ENCODE data around the gene HSPA4.
A peak's percentile ranks its signal among the peaks of the same experiment; 100 is the strongest.
"Not testable (repeated sequence)": the region's sequence is repeated elsewhere in the genome, so short reads cannot be mapped to it uniquely, and the experiment has no call there.

Gene HSPA4

DNA sequence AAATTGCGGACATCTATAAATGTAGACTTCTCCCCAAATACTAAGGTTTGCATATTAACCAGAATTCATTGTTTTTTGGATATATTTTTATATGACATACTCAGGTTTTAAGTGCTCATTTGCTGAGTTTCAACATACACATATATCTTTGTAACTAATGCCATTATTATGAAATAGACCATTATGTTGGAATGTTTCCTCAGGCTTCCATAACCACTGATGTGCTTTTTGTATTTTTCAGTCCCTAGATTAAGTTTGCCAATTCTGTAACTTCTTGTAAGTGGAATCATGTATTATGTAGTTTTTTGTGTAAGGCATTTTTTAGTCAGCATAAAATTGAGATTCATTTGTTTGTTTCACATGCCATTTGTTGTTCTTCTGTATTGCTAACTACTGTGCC, 32.1 kb downstream of the HSPA4 start:
- no peak for DNase-seq
- in situ Hi-C loops (cut with MboI; ENCODE audit: low pct_unique_long_range_greater_than_20kb, low sequenced_read_pairs): no loop called here

GRCh38 chr5:133085171-133085570, 33.4 kb downstream of the HSPA4 start:
- in situ Hi-C loops (cut with MboI; ENCODE audit: low pct_unique_long_range_greater_than_20kb, low sequenced_read_pairs); DNase-seq: not testable (repeated sequence)

GRCh38 chr5:133086366-133086875, 34.6 kb downstream of the HSPA4 start:
- in situ Hi-C loops (cut with MboI; ENCODE audit: low pct_unique_long_range_greater_than_20kb, low sequenced_read_pairs): no loop called here

DNA sequence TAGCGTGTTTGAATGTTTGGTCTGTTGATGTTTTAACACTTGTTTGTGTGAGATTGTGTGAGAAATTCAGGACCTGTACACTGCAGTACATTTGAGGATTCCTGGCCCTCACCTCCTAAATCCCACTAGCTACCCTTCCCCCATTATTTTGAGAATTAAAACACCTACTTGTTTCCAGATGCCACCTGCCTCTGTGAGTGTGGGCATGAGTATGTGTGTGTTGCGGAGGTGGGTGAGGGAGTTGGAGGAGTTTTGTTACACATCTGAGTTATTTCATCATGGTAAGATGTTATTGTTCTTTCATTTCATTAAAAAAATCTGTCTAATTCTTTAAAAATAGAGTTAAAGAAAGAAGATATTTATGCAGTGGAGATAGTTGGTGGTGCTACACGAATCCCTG, 36.3 kb downstream of the HSPA4 start:
- in situ Hi-C loops (cut with MboI; ENCODE audit: low pct_unique_long_range_greater_than_20kb, low sequenced_read_pairs): no loop called here
- no peak for DNase-seq

More at GRCh38 chr5:133086366-133086875, 34.6 kb downstream of the HSPA4 start:
- no peak for DNase-seq

GRCh38 chr5:133091034-133091433, 39.2 kb downstream of the HSPA4 start:
- DNase-seq: no peak
- in situ Hi-C loops (cut with MboI; ENCODE audit: low pct_unique_long_range_greater_than_20kb, low sequenced_read_pairs): no loop called here

- no peak for DNase-seq
- in situ Hi-C loops (cut with MboI; ENCODE audit: low pct_unique_long_range_greater_than_20kb, low sequenced_read_pairs): loop anchor here (25.0 kb wide), 1 partner anchor 181 kb away; no protein-coding TSS in a partner anchor
Measured at GRCh38 chr5:133106343-133106742, 54.5 kb downstream of the HSPA4 start.

DNA sequence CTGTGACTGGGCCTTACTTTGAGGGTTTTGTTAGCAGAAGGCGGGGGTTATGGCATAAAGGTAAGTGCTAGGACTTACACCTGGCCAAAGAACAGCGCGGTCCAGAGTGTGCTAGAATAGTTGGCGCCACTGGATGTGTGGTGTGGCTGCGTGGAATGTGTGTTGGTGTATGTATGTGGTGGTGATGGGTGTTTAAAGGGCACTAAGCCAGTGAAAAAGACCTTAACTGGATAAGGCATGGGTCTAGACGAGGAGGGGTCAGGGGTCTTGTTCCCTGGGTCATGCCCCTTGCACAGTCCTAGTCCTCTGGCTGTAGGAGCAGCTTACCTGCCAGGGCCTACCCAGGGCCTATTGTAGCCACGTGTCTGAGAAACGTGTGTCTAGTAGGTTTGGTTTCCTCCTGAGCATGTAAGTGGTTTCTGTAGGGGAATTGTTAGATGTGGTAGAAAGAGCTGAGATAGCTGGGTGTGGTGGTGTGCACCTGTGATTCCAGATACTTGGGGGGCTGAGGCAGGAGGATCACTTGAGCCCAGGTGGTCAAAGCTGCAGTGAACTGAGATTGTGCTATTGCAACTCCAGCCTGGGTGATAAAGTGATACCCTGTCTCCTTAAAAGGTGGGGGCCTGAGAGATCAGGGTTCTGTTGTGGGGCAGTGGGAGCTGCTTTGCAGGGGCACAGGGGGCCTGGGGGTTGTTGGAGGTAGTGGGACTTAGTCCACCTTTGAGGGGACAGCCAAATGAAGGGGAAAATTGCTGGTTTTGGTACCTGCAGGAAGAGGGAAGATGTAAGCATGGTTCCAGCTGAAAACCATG, 55.2 kb downstream of the HSPA4 start:
- DNase-seq: no peak
- in situ Hi-C loops (cut with MboI; ENCODE audit: low pct_unique_long_range_greater_than_20kb, low sequenced_read_pairs): loop anchor here (25.0 kb wide), 1 partner anchor 180 kb away; no protein-coding TSS in a partner anchor

DNA sequence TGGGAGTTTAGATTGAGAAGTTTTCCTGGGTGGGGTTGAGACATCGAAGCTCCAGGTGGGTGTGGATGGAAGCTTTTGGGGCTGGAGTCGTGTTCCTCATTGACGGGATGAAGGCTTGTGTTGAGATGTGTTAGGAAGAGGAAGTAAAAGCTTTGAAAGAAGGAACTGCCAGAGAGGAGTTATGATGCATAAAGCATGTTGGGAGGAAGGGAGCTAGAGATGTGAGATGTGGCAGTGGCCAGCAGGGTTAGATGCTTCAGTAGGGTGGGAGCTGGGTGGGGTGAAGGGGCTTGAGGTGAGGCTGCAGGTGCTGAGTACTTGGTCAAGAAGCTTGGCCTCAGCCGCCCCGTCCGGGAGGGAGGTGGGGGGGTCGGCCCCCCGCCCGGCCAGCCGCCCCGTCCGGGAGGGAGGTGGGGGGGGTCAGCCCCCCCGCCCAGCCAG, 56.7 kb downstream of the HSPA4 start:
- peak; percentile 74 for DNase-seq

GRCh38 chr5:133109655-133110483, 58.1 kb downstream of the HSPA4 start:
- in situ Hi-C loops (cut with MboI; ENCODE audit: low pct_unique_long_range_greater_than_20kb, low sequenced_read_pairs): loop anchor here (25.0 kb wide), 1 partner anchor 177 kb away; no protein-coding TSS in a partner anchor
- DNase-seq: no peak

More for the DNA sequence above, 56.7 kb downstream of the HSPA4 start:
- in situ Hi-C loops (cut with MboI; ENCODE audit: low pct_unique_long_range_greater_than_20kb, low sequenced_read_pairs): loop anchor here (25.0 kb wide), 1 partner anchor 179 kb away; no protein-coding TSS in a partner anchor

DNA sequence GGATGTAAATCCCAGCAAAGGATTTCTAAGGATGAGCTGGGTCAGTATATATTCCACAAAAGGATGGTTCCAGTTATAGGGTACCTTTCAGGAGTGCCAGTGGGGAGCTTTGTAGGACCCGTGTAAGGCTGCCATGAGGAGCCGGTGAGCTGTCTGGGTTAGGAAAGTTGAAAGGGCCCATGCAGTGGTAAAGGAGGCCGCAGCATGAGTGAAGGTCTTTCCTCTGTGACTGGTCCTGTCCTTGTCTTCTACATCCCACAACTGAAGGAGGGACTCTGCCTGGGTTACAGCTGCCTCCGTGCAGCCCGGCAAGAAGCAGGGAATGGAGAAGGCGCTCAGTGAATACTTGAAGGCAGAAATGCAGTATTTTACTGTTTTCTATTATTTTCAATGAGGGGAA, 58.9 kb downstream of the HSPA4 start:
- in situ Hi-C loops (cut with MboI; ENCODE audit: low pct_unique_long_range_greater_than_20kb, low sequenced_read_pairs): loop anchor here (25.0 kb wide), 1 partner anchor 177 kb away; no protein-coding TSS in a partner anchor
- no peak for DNase-seq

DNA sequence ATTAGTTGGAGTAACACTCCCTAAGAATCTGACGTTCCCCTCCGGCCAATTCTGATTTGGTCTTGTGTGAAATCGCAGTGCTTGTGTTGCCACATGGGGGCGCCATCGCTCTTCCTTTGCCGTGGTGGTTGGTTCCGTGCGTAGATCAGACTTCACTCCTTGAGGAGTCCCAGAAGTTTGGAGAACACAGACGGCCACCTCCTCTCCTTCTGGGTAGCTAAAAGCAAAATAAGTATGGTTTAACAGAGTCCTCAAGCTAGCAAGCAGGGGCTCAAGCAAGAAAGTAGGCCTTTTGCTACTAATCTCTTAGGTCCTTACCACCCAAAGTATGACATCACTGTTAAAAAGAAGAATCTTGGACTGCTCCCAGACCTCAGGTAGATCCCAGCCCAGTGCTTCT, 59.5 kb downstream of the HSPA4 start:
- in situ Hi-C loops (cut with MboI; ENCODE audit: low pct_unique_long_range_greater_than_20kb, low sequenced_read_pairs): loop anchor here (25.0 kb wide), 1 partner anchor 176 kb away; no protein-coding TSS in a partner anchor
- peak; percentile 77 for DNase-seq

- in situ Hi-C loops (cut with MboI; ENCODE audit: low pct_unique_long_range_greater_than_20kb, low sequenced_read_pairs): loop anchor here (25.0 kb wide), 1 partner anchor 175 kb away; no protein-coding TSS in a partner anchor
- DNase-seq: no peak
Measured at GRCh38 chr5:133112026-133112660, 60.3 kb downstream of the HSPA4 start.

GRCh38 chr5:133113331-133114061, 61.7 kb downstream of the HSPA4 start:
- in situ Hi-C loops (cut with MboI; ENCODE audit: low pct_unique_long_range_greater_than_20kb, low sequenced_read_pairs): loop anchor here (25.0 kb wide), 1 partner anchor 174 kb away; no protein-coding TSS in a partner anchor
- no peak for DNase-seq

- DNase-seq: no peak
- in situ Hi-C loops (cut with MboI; ENCODE audit: low pct_unique_long_range_greater_than_20kb, low sequenced_read_pairs): loop anchor here (25.0 kb wide), 1 partner anchor 173 kb away; no protein-coding TSS in a partner anchor
Measured at GRCh38 chr5:133114166-133114932, 62.5 kb downstream of the HSPA4 start.

DNA sequence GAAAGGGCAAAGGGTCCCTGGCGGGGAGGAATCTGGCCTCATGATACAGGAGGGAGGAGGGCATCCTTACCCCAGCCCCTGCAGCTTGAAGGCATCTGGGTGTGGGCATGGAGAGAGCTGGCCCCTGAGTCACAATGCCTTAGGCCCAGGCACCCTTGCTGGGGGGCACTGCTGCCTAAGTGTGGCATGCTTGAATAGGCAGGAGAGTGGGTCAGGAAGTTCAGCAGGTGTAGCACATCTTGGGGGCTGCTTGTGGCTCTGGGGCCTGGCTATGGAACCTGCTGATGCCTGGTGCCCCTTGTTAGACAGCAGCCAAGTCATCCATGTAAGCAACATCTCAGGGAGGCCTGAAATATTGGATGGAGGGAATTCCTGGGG, 63.1 kb downstream of the HSPA4 start:
- no peak for DNase-seq
- in situ Hi-C loops (cut with MboI; ENCODE audit: low pct_unique_long_range_greater_than_20kb, low sequenced_read_pairs): loop anchor here (25.0 kb wide), 1 partner anchor 172 kb away; no protein-coding TSS in a partner anchor

DNA sequence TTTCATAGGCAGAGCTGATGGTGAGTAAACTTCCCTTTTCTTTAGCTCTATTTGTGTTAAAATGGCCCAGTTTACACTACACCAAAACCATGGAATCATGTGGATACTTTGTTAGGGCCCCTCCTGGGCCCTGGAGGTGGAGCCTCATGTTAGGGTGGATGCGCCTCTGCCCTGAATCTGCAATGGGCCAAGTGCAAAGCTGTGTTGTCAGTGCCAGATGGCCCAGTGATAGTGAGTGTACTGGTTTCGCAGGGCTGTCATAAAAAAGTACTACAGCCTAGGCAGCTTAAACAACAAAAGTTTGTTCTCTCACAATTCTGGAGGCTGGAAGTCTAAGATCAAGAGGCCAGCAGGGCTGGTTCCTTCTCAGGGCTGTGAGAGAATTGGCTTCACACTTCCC, 64.8 kb downstream of the HSPA4 start:
- no peak for DNase-seq

GRCh38 chr5:133117166-133117911, 65.5 kb downstream of the HSPA4 start:
- in situ Hi-C loops (cut with MboI; ENCODE audit: low pct_unique_long_range_greater_than_20kb, low sequenced_read_pairs): loop anchor here (25.0 kb wide), 1 partner anchor 170 kb away; no protein-coding TSS in a partner anchor
- no peak for DNase-seq

More for the DNA sequence above, 64.8 kb downstream of the HSPA4 start:
- in situ Hi-C loops (cut with MboI; ENCODE audit: low pct_unique_long_range_greater_than_20kb, low sequenced_read_pairs): loop anchor here (25.0 kb wide), 1 partner anchor 171 kb away; no protein-coding TSS in a partner anchor
